ENCODE measurements around the gene GPR152.
"Not testable (repeated sequence)": the region's sequence is repeated elsewhere in the genome, so short reads cannot be mapped to it uniquely, and the experiment has no call there.

Gene GPR152

GRCh38 chr11:67466962-67467771 is 14.6 kb upstream of the GPR152 start:
- in situ Hi-C loops (cut with MboI; ENCODE audit: low pct_unique_long_range_greater_than_20kb, low sequenced_read_pairs), result no loop called here
- no peak for DNase-seq

GRCh38 chr11:67466367-67466766 is 13.8 kb upstream of the GPR152 start:
- in situ Hi-C loops (cut with MboI; ENCODE audit: low pct_unique_long_range_greater_than_20kb, low sequenced_read_pairs), result no loop called here
- DNase-seq, result no peak

GRCh38 chr11:67465530-67465929 is 13.0 kb upstream of the GPR152 start:
- in situ Hi-C loops (cut with MboI; ENCODE audit: low pct_unique_long_range_greater_than_20kb, low sequenced_read_pairs); DNase-seq: not testable (repeated sequence)

GRCh38 chr11:67465189-67465510 is 12.6 kb upstream of the GPR152 start:
- no peak for DNase-seq
- in situ Hi-C loops (cut with MboI; ENCODE audit: low pct_unique_long_range_greater_than_20kb, low sequenced_read_pairs), result no loop called here

- in situ Hi-C loops (cut with MboI; ENCODE audit: low pct_unique_long_range_greater_than_20kb, low sequenced_read_pairs), result no loop called here
- DNase-seq, result peak; percentile 82
Observed at GRCh38 chr11:67464411-67465188, 12.1 kb upstream of the GPR152 start.

- peak; percentile 57 for DNase-seq
- in situ Hi-C loops (cut with MboI; ENCODE audit: low pct_unique_long_range_greater_than_20kb, low sequenced_read_pairs), result no loop called here
Observed at GRCh38 chr11:67463680-67464410, 11.3 kb upstream of the GPR152 start.

GRCh38 chr11:67463186-67463585 is 10.7 kb upstream of the GPR152 start:
- in situ Hi-C loops (cut with MboI; ENCODE audit: low pct_unique_long_range_greater_than_20kb, low sequenced_read_pairs), result no loop called here
- DNase-seq, result no peak

- DNase-seq, result no peak
- in situ Hi-C loops (cut with MboI; ENCODE audit: low pct_unique_long_range_greater_than_20kb, low sequenced_read_pairs), result no loop called here
Observed at GRCh38 chr11:67458266-67458665, 5.7 kb upstream of the GPR152 start.

- DNase-seq, result no peak
- in situ Hi-C loops (cut with MboI; ENCODE audit: low pct_unique_long_range_greater_than_20kb, low sequenced_read_pairs), result no loop called here
Observed at GRCh38 chr11:67457453-67457852, 4.9 kb upstream of the GPR152 start.

- in situ Hi-C loops (cut with MboI; ENCODE audit: low pct_unique_long_range_greater_than_20kb, low sequenced_read_pairs), result no loop called here
- no peak for DNase-seq
Observed at GRCh38 chr11:67456068-67456705, 3.7 kb upstream of the GPR152 start.

GRCh38 chr11:67455054-67455453 is 2.5 kb upstream of the GPR152 start, which contains the start of gene CABP4:
Gene CABP4, plus strand, starts transcription at chr11:67455354. Its CDS starts 70 bp downstream, at chr11:67455424.
- DNase-seq, result no peak
- in situ Hi-C loops (cut with MboI; ENCODE audit: low pct_unique_long_range_greater_than_20kb, low sequenced_read_pairs), result no loop called here

- in situ Hi-C loops (cut with MboI; ENCODE audit: low pct_unique_long_range_greater_than_20kb, low sequenced_read_pairs), result no loop called here
- DNase-seq, result no peak
Observed at GRCh38 chr11:67453816-67454732, 1.5 kb upstream of the GPR152 start.

GRCh38 chr11:67451658-67451976 is 912 bp downstream of the GPR152 start:
- no peak for DNase-seq
- in situ Hi-C loops (cut with MboI; ENCODE audit: low pct_unique_long_range_greater_than_20kb, low sequenced_read_pairs), result no loop called here

- in situ Hi-C loops (cut with MboI; ENCODE audit: low pct_unique_long_range_greater_than_20kb, low sequenced_read_pairs), result no loop called here
- no peak for DNase-seq
Observed at GRCh38 chr11:67450796-67451657, 1.5 kb downstream of the GPR152 start.

GRCh38 chr11:67449116-67449844 is 3.2 kb downstream of the GPR152 start:
- in situ Hi-C loops (cut with MboI; ENCODE audit: low pct_unique_long_range_greater_than_20kb, low sequenced_read_pairs), result no loop called here
- peak; percentile 59 for DNase-seq

GRCh38 chr11:67448220-67448609 is 4.3 kb downstream of the GPR152 start:
- no peak for DNase-seq
- in situ Hi-C loops (cut with MboI; ENCODE audit: low pct_unique_long_range_greater_than_20kb, low sequenced_read_pairs), result no loop called here

GRCh38 chr11:67445515-67445914 is 7.0 kb downstream of the GPR152 start:
- no peak for DNase-seq
- in situ Hi-C loops (cut with MboI; ENCODE audit: low pct_unique_long_range_greater_than_20kb, low sequenced_read_pairs), result no loop called here
